ENCODE results near the gene MACROD2. TPM values are rescaled to one million over a fixed set of nuclear protein-coding genes. Genes with fewer than 3 reads are reported as not detected.

The MACROD2 gene
- total RNA-seq, 1 donor from 2014 or later, result 2.4 TPM

- Histone ChIP-seq H3K9ac (ENCODE audit: low read length) (no peak overlapping the region), H3K4me3 (ENCODE audit: insufficient read depth, low read depth, low read length) (no peak overlapping the region), H4K20me1 (ENCODE audit: insufficient read depth, low read length) (no peaks in the 10 kb centered on the region), H3K4me1 (ENCODE audit: insufficient read depth, low read length) (no peaks in the 10 kb centered on the region), H3K27ac (ENCODE audit: low read depth, low read length) (no peak overlapping the region), H3K27me3 (ENCODE audit: insufficient read depth, low read length) (no peaks in the 10 kb centered on the region), H3K9me3 (ENCODE audit: insufficient read depth, low read depth, low read length) (no peaks in the 10 kb centered on the region), H2AFZ (ENCODE audit: low read depth, low read length) (no peak overlapping the region), H3K79me2 (ENCODE audit: insufficient read depth, low read length) (no peaks in the 10 kb centered on the region), H3K4me2 (ENCODE audit: low read length) (no peak overlapping the region), H3K36me3 (ENCODE audit: insufficient read depth, low read length) (no peaks in the 10 kb centered on the region)
- Mint-ChIP-seq H3K27me3 (ENCODE audit: low read depth, unreplicated experiment) (peaks cover 2% of the 10 kb centered on the region), H3K4me1 (ENCODE audit: low read depth, unreplicated experiment) (no peaks in the 10 kb centered on the region), H3K9me3 (ENCODE audit: unreplicated experiment) (peaks cover 2% of the 10 kb centered on the region), H3K27ac (ENCODE audit: unreplicated experiment) (no peak overlapping the region), H3K4me3 (ENCODE audit: unreplicated experiment) (no peak overlapping the region), H3K36me3 (ENCODE audit: low read depth, unreplicated experiment) (no peaks in the 10 kb centered on the region)
- DNase-seq (ENCODE audit: low read depth) (no peak), FAIRE-seq (no peak)
- TF ChIP-seq, protein P1, sequence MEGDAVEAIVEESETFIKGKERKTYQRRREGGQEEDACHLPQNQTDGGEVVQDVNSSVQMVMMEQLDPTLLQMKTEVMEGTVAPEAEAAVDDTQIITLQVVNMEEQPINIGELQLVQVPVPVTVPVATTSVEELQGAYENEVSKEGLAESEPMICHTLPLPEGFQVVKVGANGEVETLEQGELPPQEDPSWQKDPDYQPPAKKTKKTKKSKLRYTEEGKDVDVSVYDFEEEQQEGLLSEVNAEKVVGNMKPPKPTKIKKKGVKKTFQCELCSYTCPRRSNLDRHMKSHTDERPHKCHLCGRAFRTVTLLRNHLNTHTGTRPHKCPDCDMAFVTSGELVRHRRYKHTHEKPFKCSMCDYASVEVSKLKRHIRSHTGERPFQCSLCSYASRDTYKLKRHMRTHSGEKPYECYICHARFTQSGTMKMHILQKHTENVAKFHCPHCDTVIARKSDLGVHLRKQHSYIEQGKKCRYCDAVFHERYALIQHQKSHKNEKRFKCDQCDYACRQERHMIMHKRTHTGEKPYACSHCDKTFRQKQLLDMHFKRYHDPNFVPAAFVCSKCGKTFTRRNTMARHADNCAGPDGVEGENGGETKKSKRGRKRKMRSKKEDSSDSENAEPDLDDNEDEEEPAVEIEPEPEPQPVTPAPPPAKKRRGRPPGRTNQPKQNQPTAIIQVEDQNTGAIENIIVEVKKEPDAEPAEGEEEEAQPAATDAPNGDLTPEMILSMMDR (IDR thresholded peaks at IDR 0.05; ENCODE audit: insufficient read depth, low read depth, low read length), result no peak
Measured at GRCh38 chr20:15958142-15958541, 1962.8 kb downstream of the MACROD2 start.

- H2AFZ ChIP-seq (ENCODE audit: low read depth, low read length), result no peak overlapping the region
- H3K4me1 Mint-ChIP-seq (ENCODE audit: low read depth, unreplicated experiment), result no peaks in the 10 kb centered on the region
- no peak overlapping the region for H3K4me3 Mint-ChIP-seq (ENCODE audit: unreplicated experiment)
- H3K9me3 Mint-ChIP-seq (ENCODE audit: unreplicated experiment), result no peaks in the 10 kb centered on the region
- no peaks in the 10 kb centered on the region for H3K79me2 ChIP-seq (ENCODE audit: insufficient read depth, low read length)
- no peaks in the 10 kb centered on the region for H3K9me3 ChIP-seq (ENCODE audit: insufficient read depth, low read depth, low read length)
- FAIRE-seq, result no peak
- TF ChIP-seq, protein P1 (IDR thresholded peaks at IDR 0.05; ENCODE audit: insufficient read depth, low read depth, low read length), result no peak
- no peak for TF ChIP-seq EZH2 (IDR thresholded peaks at IDR 0.05; ENCODE audit: insufficient read depth, low read length)
- no peaks in the 10 kb centered on the region for H3K27me3 ChIP-seq (ENCODE audit: insufficient read depth, low read length)
- no peak overlapping the region for H3K9ac ChIP-seq (ENCODE audit: low read length)
- H3K27ac Mint-ChIP-seq (ENCODE audit: unreplicated experiment), result no peak overlapping the region
- H3K36me3 Mint-ChIP-seq (ENCODE audit: low read depth, unreplicated experiment), result no peaks in the 10 kb centered on the region
- peaks cover 2% of the 10 kb centered on the region for H3K27me3 Mint-ChIP-seq (ENCODE audit: low read depth, unreplicated experiment)
- no peak overlapping the region for H3K27ac ChIP-seq (ENCODE audit: low read depth, low read length)
- no peak for DNase-seq (ENCODE audit: low read depth)
- no peaks in the 10 kb centered on the region for H3K4me1 ChIP-seq (ENCODE audit: insufficient read depth, low read length)
- no peak overlapping the region for H3K4me2 ChIP-seq (ENCODE audit: low read length)
- H3K4me3 ChIP-seq (ENCODE audit: insufficient read depth, low read depth, low read length), result no peak overlapping the region
- H4K20me1 ChIP-seq (ENCODE audit: insufficient read depth, low read length), result no peaks in the 10 kb centered on the region
- no peaks in the 10 kb centered on the region for H3K36me3 ChIP-seq (ENCODE audit: insufficient read depth, low read length)
Measured at GRCh38 chr20:15965165-15965564, 1969.8 kb downstream of the MACROD2 start.

DNA sequence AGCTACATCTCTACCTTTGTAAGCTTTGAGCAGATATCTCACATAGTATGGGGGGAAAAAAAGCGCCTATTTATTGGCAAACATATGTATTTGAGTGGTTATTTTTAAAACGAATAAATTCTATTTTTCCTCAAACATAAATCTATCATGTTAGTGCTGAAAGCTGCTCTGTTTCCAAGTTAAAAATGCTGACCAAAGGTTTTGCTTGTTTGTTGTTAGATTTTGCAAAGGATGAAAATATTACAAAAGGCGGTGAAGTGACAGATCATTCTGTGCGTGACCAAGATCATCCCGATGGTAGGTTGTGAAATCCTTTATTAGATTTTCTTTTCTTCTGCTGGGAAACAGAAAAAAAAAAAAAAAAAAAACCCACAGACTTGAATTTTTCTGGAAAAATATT is 1972.0 kb downstream of the MACROD2 start:
- DNase-seq (ENCODE audit: low read depth), result no peak
- Histone ChIP-seq H3K27me3 (ENCODE audit: insufficient read depth, low read length) (no peaks in the 10 kb centered on the region), H3K4me3 (ENCODE audit: insufficient read depth, low read depth, low read length) (no peak overlapping the region), H3K9me3 (ENCODE audit: insufficient read depth, low read depth, low read length) (no peaks in the 10 kb centered on the region), H3K4me2 (ENCODE audit: low read length) (no peak overlapping the region), H3K79me2 (ENCODE audit: insufficient read depth, low read length) (no peaks in the 10 kb centered on the region), H2AFZ (ENCODE audit: low read depth, low read length) (no peak overlapping the region), H3K36me3 (ENCODE audit: insufficient read depth, low read length) (no peaks in the 10 kb centered on the region), H3K9ac (ENCODE audit: low read length) (no peak overlapping the region), H3K4me1 (ENCODE audit: insufficient read depth, low read length) (no peaks in the 10 kb centered on the region), H3K27ac (ENCODE audit: low read depth, low read length) (no peak overlapping the region), H4K20me1 (ENCODE audit: insufficient read depth, low read length) (no peaks in the 10 kb centered on the region)
- TF ChIP-seq EZH2 (IDR thresholded peaks at IDR 0.05; ENCODE audit: insufficient read depth, low read length), result no peak
- TF ChIP-seq, protein P1 (IDR thresholded peaks at IDR 0.05; ENCODE audit: insufficient read depth, low read depth, low read length), result no peak
- no peak overlapping the region for H3K27ac Mint-ChIP-seq (ENCODE audit: unreplicated experiment)
- H3K27me3 Mint-ChIP-seq (ENCODE audit: low read depth, unreplicated experiment), result no peaks in the 10 kb centered on the region
- H3K36me3 Mint-ChIP-seq (ENCODE audit: low read depth, unreplicated experiment), result no peaks in the 10 kb centered on the region
- no peaks in the 10 kb centered on the region for H3K4me1 Mint-ChIP-seq (ENCODE audit: low read depth, unreplicated experiment)
- H3K9me3 Mint-ChIP-seq (ENCODE audit: unreplicated experiment), result peaks cover 3% of the 10 kb centered on the region
- H3K4me3 Mint-ChIP-seq (ENCODE audit: unreplicated experiment), result no peak overlapping the region
- FAIRE-seq, result no peak
